GM12891 (cell line): ENCODE results near the gene TPO.

Experiments
- PAX5 ChIP-seq: IDR thresholded peaks from 2 replicates; pipeline ENCODE4 v1.6.1; 2011; ENCODE audit warnings: low read length, moderate library complexity, mild to moderate bottlenecking; ENCODE audit not compliant: insufficient read depth, severe bottlenecking
- POLR2A ChIP-seq: IDR thresholded peaks from 2 replicates; pipeline ENCODE4 v1.6.1; 2011; ENCODE audit warnings: low read depth, low read length, control low read depth
- POLR2AphosphoS5 ChIP-seq: IDR thresholded peaks from 2 replicates; pipeline ENCODE4 v1.6.1; 2011; ENCODE audit warnings: low read depth, low read length, control low read depth
- POU2F2 ChIP-seq: IDR thresholded peaks from 2 replicates; pipeline ENCODE4 v1.6.1; 2011; ENCODE audit warnings: low read depth, mild to moderate bottlenecking, control low read depth, low read length, moderate library complexity
- SPI1 ChIP-seq: IDR thresholded peaks from 2 replicates; pipeline ENCODE4 v1.6.1; 2011; ENCODE audit warnings: low read depth, low read length, control low read depth
- TAF1 ChIP-seq: IDR thresholded peaks from 2 replicates; pipeline ENCODE4 v1.6.1; 2011; ENCODE audit warnings: low read depth, low read length, control low read depth

DNA sequence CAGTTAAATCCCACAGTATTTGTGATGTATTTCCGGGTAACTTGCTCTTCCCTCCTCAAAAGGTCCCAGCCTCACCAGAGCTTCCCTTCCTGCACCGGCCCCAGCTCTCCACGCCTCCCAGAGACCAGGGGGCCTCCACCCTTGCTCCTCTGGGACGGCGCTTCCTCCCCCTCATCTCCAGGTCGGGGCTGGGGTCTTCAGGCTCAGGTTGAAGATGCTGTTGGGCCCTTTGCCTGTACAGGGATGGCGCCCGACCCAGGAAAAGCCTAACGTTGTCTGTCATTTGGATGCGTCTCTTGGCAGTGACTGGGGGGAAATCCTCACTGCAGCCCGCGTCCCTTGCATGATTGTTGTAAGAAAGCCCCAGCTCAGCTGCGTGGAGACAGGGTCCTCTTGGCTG is 126.7 kb downstream of the TPO start:
- no peak for TF ChIP-seq POLR2A
- TF ChIP-seq TAF1: no peak
- TF ChIP-seq POLR2AphosphoS5: no peak
- TF ChIP-seq PAX5: no peak
- TF ChIP-seq SPI1: no peak
- TF ChIP-seq POU2F2: no peak
